GM18907 (cell line): Measurements from ENCODE around the gene UBA6.
"Not testable (repeated sequence)": the region's sequence is repeated elsewhere in the genome, so short reads cannot be mapped to it uniquely, and the experiment has no call there.

Source experiments
- ATAC-seq: cut with Tn5 transposase; IDR thresholded peaks from one replicate; pipeline ENCODE4 v1.9.1; 2021; ENCODE audit warnings: mild to moderate bottlenecking, moderate library complexity; ENCODE audit not compliant: unreplicated experiment

The UBA6 gene

DNA sequence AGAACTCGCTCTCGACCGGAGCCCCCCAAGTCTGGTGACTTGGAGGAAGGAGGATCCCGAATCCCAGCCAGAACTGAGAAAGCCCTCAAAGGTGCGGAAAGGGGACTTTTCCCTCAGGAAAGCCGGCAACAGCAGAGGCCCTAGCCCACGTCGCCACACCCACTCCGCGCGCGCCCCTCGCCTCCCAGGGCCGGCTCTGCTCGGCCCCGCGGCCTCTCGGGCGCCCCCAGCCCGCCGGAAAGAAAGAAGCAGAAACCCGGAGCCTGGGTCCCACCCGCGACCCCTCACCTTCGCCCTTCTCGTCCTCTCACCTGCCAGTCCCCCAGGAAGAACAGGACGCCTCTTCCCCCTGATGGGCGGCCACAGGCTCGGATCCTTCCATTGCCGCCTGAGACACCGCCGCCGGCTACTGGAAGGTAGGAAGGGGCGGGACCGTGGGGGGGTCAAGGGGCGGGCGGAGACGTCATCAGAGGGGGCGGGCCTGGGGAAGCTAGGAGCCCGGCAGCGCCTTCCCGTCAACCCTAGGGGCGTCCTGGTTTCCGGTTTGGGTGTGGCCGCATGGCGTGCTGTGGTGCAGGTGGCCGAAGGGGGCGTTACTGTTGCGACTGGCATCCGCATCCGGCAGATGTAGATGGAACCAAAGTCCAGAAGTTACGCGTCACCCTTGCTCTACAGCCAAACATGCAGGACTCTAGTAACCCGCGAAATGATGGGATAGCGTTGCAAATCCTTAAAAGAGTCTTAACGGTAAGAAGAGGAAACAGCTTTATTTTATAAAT is at the start of gene UBA6:
Gene UBA6 (minus strand): TSS at position 418 of the 779 bp plus-strand sequence. CDS start 36 bp downstream, at position 382.
- ATAC-seq, result peak; percentile 99

DNA sequence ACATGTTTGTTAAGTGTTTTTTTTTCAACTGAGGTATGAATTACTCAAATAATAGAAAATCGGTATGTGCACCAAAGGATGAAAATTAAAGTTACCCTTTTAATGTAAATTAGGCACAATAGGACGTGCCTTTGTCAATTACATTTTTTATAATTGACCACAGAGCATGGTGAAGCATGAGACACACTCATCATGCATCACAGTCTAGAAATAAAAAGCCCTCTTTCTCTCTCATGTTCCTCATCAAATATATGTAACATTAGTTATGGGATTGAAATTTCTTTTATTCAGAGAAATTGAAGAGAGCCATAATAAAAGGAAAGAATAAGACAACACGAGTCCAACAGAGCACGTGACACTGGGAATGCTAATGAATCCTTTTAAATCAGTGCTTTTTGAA is 49.7 kb upstream of the UBA6 start:
- no peak for ATAC-seq

DNA sequence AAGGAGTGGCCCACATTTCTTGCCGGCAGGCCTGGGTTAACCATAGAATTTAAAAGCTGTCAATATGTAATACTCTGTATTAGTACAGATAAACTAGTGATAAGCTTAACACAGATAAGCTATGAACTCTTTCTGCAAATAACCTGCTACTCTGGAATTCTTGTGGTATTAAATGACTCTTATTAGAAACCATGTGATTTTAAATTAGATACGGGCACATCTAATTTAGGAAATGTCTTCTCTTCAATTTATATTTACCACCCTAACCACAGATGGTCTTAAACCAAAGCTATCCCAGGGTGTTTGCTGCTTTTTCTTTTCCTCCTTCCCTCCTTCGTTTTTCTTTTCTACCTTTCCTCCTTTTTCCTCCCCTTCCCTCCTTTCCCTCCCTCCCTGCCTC is 48.3 kb upstream of the UBA6 start:
- ATAC-seq, result no peak

DNA sequence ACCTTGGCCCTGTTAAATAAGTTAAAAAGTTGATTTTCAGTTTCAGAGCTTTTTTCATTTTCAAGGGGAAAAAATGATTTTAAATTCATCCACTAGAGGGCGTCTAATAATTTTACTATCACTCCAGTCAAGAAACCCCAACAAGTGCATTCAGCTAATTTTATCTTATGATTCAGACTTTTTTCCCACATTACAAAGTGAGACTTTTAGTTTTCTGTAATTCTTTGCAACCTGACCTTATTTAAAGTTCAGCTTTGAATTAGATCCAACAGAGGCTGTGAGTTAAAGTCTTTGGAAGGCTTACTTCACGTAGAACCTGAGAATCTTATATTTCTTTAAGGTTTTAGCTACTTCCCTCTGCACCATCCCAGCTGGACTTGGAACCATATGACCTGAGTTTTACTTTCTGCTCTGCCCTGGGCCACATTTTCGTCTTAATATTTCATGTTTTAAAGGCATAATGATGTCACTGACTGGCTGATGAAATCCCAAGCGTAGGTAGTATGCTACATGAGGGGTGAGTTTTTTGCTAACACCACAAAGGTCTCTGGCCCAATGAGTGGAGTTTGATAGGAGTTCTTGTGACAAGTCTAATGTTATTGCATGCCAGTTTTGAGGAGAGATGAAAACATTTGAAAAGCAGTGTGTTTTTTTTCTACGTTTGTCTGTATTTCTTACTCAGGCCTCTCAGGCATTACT is 46.0 kb upstream of the UBA6 start:
- ATAC-seq, result peak; percentile 63

DNA sequence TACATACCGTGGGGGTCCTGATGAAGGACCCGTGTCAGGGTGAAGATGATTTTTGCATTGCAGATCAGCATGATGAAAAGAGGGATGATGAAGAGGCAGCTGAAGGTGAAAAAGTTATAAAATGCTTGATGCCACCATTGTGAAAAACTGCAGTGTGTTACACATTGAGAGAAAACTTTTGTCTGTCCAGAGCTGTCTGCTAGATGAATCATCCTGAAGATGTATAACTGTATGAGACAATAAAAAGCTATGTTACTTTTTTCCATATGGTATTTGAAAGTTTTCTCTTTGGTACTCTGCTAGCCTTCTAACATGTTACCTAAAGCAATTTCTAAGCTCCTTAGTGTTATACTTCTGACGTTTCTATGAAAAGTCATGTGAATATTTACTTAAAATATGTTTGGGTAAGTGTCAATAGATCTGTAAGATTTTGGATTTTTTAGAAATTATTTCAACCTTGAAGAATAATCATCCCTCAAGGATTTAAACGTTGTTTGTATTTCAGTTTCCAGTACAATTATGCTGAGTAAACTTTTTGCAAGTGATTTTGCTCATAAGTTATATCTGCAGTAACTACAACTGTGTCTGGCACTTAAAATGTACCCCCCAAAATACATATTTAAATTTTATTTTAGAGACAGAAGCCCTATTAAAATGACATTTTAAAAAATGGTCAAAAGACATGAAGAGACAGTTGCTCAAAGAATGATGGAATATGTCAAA is 43.8 kb upstream of the UBA6 start:
- ATAC-seq, result no peak

DNA sequence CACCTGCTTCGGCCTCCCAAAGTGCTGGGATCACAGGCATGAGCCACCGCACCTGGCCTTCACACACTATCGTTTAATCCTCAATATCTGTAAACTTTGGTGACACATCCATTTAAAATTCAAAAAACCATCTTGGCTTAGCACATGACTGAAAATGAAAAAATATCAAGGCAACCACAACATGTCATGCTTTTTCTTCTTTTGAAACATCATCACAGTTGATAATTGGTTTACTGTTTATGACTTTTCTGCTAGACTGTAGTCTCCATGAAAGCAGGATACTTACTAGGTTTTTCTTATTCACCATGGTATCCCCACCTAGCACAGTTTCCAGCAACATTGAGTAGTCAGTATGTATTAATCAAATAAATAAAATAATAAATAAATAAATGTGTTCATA is 42.2 kb upstream of the UBA6 start:
- ATAC-seq, result no peak

DNA sequence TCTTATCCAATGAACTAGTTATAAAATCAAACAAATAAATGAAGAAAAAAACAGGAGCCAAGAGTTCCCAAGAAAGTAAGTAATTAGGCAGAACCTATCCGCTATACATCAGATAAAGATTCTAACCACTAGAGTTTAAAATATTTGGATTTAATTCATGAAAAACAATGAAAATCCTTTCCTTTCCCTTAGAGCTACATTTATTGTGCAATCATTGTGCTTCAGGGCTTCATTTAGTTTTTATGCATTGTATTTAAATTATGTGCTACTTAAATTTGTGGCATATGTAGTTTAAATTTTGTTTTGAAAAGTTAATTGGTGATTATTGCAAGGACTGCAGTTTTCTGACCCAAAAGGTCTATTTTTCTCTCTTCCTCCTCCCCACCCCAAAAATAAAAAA is 35.3 kb upstream of the UBA6 start:
- ATAC-seq, result no peak

DNA sequence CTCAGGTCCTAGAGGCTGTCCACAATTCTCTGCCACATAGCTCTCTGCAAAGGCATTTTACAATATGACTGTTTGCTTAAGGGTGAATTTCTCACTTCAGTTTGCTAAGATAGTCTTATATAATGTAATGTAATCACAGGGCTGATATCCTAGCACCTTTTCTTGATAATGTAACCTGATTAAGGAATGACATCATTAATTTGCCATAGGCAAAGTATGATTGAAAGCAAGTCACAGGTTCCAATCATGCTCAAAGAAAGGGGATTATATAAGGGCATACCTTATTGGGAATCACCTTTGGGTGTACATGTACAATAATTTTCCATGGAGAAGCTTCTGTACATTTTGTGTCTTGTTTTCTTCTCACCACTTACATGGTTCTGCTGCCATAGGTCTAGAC is 34.4 kb upstream of the UBA6 start:
- no peak for ATAC-seq

DNA sequence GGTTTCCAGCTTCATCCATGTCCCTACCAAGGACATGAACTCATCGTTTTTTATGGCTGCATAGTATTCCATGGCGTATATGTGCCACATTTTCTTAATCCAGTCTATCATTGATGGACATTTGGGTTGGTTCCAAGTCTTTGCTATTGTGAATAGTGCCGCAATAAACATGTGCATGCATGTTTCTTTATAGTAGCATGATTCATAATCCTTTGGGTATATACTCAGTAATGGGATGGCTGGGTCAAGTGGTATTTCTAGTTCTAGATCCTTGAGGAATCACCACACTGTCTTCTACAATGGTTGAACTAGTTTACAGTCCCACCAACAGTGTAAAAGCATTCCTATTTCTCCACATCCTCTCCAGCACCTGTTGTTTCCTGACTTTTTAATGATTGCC is 29.6 kb upstream of the UBA6 start:
- ATAC-seq, result not testable (repeated sequence)

DNA sequence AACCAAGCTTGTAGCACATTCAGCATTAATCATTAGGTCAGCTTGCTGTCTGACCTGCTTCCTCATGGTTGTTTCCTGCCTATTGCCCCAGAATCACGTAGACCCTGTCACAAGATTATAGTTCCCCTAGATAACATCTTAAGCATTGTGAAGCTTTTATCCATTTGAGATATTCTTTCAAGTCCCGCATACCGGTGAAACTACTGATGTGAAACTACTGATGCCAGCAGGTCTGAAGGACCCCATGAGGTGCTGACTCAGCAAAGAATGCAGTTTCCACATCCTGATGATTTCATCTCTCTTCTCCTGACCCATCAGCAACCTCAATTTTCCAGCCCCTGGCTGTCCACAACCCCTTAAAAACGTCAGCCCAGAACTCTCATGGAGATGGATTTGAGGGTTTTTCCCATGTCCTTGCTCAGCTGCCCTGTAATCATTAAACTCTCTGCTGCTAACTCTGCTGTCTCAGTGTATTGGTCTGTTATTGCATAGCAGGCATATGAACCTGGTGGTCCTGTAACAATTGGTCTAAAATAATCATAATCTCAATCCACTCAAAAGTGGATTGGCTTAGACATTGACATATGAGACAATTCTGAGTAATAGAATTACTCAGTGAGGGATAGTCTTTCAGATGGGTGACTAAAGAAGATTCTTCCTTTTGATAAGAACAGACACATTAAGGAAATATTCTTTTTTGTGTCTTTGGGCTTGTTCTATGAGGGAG is 26.3 kb upstream of the UBA6 start:
- ATAC-seq, result no peak

DNA sequence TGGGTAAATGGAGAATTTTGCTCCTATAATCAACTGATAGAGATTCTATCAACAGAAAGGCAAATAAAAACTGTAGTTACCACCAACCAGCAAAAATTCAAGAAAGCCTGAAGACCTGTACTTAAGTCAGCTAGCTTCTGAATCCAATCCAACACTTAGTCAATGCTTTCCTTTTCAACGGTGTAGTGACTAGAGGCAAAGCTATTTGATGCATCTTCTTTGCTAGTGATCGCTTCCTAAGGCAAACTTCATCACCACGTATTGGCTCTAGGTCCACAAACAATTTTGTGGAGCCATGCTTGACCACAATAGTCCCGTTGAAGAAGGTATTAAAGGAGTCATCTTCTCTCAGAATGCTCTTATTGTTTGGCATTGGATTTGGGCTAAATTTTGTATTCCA is 25.0 kb upstream of the UBA6 start:
- no peak for ATAC-seq

DNA sequence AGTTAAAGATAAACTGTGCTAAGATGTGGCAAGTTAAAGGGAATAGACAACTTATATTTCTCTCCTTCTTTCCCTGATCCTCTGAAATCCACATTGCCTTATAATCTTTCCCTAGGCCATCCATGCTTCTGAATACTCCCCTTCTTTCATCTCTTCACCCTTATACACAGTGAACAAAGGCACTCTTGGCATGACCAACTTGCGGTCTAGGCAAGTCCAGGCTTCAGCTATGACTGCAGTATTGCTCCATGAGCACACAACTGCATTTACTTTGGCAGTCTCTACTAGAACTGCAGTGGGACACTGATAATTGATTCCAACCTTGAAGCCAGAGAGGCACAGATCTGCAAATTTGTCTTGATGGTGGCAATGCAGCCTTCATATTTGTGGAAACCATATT is 24.2 kb upstream of the UBA6 start:
- no peak for ATAC-seq

DNA sequence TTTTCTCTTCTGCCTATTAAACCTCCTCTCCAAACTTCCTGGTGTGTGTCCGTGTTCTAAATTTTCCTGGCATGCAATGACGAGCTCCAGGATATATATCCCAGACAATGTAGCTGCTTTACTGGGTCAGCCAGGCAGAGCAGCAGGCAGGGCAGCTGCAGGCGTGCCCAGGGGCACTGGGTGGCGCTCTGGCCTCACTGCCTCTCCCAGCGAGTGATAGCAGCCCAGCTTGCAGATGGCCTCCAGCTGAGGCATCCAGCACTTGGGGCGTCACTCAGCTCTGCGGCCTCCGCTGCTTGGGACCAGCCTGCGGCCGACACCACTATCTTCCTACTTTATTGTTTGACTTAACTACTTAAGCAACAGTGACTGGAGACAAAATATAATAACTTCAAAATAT is 23.0 kb upstream of the UBA6 start:
- no peak for ATAC-seq

DNA sequence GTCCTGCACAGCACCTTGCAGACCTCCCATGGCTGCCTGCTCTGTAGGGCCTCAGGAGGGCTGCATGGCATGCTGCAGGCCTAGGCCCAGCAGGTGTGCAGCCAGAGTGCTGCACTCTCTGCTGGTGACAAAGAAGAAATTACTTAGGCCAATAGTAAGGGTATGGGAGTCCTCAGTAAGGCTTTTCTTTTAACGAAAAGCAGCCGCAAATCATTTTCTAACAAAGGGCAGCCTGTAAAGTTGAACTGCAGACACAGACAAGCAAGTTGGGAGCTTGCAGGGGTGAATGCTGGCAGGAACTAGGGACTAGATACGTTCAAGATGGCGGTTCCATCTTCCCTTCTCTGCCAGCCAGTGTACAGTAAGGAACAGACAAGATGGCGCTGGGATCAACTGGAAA is 22.4 kb upstream of the UBA6 start:
- no peak for ATAC-seq

DNA sequence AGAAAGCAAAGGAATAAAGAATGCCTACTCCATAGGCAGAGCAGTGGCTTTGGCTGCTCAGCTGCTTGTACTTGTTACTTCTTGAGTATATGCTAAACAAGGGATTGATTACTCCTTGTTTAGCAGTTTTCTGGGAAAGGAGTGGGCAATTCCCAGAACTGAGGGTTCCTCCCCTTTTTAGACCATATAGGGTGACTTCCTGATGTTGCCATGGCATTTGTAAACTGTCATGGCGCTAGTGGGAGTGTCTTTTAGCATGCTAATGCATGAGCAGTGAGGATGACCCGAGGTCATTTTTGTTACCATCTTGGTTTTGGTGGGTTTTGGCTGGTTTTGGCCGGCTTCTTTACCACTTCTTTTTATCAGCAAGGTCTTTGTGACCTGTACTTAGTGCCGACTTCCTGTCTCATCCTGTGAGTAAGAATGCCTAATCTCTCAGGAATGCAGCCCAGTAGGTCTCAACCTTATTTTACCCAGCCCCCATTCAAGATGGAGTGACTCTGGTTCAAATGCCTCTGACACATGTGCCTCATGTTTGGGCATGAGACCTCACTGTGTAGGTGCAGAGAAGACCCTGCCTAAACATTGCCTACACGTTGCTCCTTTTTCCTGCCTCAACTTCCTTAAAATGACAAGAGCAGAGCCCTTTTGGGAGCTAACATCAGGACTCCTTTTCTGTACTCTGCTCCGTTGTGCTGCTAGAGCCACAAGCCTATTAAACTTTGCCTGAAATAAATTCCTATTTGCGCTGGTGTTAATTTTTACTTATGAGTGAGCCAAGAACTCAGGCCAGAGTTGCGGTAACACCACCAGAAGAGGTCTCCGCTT is 21.0 kb upstream of the UBA6 start:
- no peak for ATAC-seq

DNA sequence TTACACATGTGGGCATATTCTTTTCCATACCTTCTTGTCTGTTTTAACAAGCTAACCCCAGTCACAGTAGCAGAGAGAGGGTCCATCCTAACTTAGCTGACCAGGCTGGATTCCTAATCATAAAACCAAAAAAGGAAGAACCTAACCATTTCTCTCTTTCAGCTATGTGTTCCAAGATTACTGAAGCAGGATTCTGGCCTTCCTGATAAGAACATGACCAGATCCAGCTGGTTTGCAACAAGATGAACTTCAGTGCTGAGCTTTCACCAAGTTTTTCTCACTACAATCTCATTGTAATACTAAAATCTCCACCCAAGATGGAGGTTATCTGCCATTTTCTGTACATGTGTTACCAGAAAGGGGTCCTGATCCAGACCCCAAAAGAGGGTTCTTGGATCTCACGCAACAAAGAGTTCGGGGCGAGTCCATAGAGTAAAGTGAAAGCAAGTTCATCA is 20.4 kb upstream of the UBA6 start:
- no peak for ATAC-seq

DNA sequence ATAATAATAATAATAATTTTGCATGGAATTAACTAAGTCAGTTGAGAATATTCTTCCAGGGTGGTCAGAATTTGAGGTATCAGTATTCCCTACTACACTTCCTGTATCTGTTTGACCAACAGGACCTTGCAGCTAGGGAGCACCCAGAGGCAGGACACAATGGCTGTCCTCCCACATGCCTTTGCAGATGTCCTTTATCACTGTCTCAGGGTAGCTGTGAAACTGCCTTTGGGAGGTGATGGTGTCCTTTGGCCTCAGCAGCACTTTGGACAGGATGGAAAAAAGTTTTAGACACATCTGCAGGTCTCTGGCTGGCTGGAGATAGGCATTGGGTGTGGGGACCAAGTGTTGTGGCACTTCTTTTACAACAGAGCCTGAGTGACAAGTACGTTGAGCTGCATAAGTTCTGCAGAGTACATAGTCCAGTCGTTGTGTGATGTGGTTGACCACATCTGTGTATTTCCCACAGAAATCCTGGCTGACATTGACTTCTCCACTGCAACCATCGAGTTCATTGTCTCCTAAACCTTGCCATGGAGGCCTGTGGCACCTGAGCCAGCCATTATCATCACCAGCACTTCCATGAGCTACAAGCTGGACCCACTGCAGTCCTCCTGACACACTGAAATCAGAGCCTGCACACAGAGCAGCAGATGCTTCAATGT is 19.1 kb upstream of the UBA6 start:
- no peak for ATAC-seq

DNA sequence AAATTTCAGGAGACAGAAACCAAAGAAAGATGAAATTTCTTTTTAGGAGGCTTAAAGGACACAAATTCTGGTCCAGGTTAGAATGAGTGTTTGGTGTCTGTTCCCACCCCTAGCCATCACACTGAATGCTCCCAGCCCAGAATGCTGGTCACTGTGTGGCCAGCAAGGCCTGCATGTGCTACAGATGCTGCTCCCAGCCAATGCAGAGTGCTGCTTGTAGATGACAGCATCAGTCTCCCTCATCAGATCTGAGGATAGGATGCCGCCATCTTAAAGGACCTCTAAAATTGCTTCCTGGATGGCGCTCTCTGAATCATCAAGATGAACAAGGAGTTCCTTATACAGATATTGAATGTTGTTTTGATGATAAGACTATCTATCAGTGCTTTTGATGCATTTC is 17.9 kb upstream of the UBA6 start:
- no peak for ATAC-seq

DNA sequence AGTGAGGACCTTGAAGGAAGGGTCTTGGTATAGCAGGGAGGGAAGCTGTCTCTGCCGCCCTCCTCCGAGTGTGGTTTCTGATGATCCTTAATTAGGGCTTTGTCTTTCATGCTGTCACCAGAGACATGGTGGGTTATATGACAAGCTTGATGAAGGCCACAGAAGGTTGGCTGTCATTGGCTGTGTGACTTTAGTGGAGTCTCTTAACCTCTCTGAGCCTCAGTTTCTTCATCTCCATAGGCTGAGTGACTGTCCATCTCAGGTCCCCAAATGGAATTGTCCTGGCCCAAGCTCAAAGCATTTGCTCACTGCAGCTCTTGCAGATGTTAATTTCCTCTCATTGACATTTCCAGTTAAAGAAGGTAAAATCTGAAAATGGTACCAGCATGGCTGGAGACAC is 16.6 kb upstream of the UBA6 start:
- ATAC-seq, result no peak

DNA sequence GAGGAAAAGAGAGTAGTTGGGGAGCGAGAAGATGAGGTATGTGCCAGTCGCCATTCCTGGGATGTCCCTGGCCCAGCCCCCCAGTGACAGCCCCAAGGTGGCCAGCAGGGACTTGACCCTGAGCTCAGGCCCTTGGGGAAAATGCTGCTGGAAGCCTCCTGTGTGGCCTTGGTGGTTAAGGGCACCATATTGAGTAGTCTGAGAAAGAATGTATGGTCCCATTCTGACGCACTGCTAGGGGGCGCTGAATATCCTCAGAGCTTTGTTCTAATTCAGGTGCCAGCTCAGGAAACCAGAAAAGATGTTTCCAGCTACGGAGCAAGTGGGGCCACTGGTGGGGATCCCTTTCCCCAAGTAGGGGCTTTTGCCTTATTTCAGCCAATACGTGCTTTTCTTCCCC is 14.0 kb upstream of the UBA6 start:
- ATAC-seq, result no peak
